GM12878 (cell line): ENCODE results near the gene DYRK1B.

Experiments used
- DPF2 ChIP-seq: fragments of 450-650 bp; IDR thresholded peaks from 2 replicates; pipeline ENCODE4 v1.6.1; 2017; ENCODE audit warnings: mild to moderate bottlenecking
- JUND ChIP-seq: IDR thresholded peaks from 2 replicates; pipeline ENCODE4 v1.6.1; 2012; ENCODE audit warnings: low read depth, mild to moderate bottlenecking, low read length, improper control_type of control experiment, moderate library complexity
- NFIC ChIP-seq: IDR thresholded peaks from 2 replicates; pipeline ENCODE4 v1.6.1; 2012; ENCODE audit warnings: low read depth, mild to moderate bottlenecking, inconsistent platforms, low read length, moderate library complexity
- NR2C1 ChIP-seq: fragments of 450-650 bp; IDR thresholded peaks from 2 replicates; pipeline ENCODE4 v1.6.1; 2017; ENCODE audit warnings: antibody characterized with exemption, mild to moderate bottlenecking, moderate library complexity
- POLR2A ChIP-seq: IDR thresholded peaks from 2 replicates; pipeline ENCODE4 v1.6.1; 2011; ENCODE audit warnings: low read depth, mild to moderate bottlenecking, low read length
- SP1 ChIP-seq: IDR thresholded peaks from one replicate; pipeline ENCODE4 v1.6.1; 2011; ENCODE audit warnings: low read depth, low read length
- TF ChIP-seq, protein P1 (sequence below), 3 experiments: IDR thresholded peaks in 2 of 3; conservative IDR thresholded peaks in 1 of 3; 2 replicates each; pipeline ENCODE4 v1.5.1; 2011; ENCODE audit warnings: low read depth in 3 of 3, low read length in 3 of 3, mild to moderate bottlenecking in 3 of 3, control low read depth in 2 of 3, moderate library complexity in 2 of 3, inconsistent platforms in 1 of 3, mixed read lengths in 1 of 3; ENCODE audit not compliant: control insufficient read depth in 2 of 3, insufficient read depth in 1 of 3; ENCODE audit errors: extremely low read depth in 1 of 3
- TF ChIP-seq, protein P2 (sequence below): fragments of 150-350 bp; IDR thresholded peaks from 2 replicates; pipeline ENCODE4 v1.6.1; 2016; ENCODE audit warnings: low read depth, low read length
- TF ChIP-seq, protein P3 (sequence below): IDR thresholded peaks from 2 replicates; pipeline ENCODE4 v1.6.1; 2012; ENCODE audit warnings: low read depth, low read length, improper control_type of control experiment

DNA sequence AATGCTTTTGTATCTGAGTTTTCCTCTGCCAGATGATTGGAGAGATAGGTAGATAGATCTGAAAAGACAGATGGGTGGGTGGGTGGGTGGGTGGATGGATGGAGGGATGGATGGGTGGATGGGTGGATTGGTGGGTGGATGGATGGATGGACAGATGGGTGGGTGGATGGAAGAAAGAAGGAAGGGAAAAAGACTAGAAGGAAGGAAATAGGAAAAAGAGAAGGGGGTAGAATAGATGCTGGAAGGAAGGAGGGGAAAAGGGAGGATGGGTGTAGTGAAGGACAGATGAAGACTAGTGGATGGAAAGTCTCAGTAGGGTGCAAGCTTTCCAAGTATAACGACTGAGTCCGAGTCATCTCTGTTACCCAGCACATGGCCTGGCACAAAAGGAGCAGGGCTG lies 31.2 kb upstream of the DYRK1B start:
- TF ChIP-seq, protein P1, sequence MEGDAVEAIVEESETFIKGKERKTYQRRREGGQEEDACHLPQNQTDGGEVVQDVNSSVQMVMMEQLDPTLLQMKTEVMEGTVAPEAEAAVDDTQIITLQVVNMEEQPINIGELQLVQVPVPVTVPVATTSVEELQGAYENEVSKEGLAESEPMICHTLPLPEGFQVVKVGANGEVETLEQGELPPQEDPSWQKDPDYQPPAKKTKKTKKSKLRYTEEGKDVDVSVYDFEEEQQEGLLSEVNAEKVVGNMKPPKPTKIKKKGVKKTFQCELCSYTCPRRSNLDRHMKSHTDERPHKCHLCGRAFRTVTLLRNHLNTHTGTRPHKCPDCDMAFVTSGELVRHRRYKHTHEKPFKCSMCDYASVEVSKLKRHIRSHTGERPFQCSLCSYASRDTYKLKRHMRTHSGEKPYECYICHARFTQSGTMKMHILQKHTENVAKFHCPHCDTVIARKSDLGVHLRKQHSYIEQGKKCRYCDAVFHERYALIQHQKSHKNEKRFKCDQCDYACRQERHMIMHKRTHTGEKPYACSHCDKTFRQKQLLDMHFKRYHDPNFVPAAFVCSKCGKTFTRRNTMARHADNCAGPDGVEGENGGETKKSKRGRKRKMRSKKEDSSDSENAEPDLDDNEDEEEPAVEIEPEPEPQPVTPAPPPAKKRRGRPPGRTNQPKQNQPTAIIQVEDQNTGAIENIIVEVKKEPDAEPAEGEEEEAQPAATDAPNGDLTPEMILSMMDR (IDR thresholded peaks at IDR 0.05 in 2 of 3, conservative IDR thresholded peaks at IDR 0.05 in 1 of 3; ENCODE audit: control insufficient read depth in 2 of 3, extremely low read depth in 1 of 3, insufficient read depth in 1 of 3, low read depth in 3 of 3, low read length in 3 of 3): no peak
- TF ChIP-seq JUND (no peak), DPF2 (no peak), NR2C1 (no peak), SP1 (no peak), NFIC (no peak), POLR2A (no peak)
- TF ChIP-seq, protein P2, sequence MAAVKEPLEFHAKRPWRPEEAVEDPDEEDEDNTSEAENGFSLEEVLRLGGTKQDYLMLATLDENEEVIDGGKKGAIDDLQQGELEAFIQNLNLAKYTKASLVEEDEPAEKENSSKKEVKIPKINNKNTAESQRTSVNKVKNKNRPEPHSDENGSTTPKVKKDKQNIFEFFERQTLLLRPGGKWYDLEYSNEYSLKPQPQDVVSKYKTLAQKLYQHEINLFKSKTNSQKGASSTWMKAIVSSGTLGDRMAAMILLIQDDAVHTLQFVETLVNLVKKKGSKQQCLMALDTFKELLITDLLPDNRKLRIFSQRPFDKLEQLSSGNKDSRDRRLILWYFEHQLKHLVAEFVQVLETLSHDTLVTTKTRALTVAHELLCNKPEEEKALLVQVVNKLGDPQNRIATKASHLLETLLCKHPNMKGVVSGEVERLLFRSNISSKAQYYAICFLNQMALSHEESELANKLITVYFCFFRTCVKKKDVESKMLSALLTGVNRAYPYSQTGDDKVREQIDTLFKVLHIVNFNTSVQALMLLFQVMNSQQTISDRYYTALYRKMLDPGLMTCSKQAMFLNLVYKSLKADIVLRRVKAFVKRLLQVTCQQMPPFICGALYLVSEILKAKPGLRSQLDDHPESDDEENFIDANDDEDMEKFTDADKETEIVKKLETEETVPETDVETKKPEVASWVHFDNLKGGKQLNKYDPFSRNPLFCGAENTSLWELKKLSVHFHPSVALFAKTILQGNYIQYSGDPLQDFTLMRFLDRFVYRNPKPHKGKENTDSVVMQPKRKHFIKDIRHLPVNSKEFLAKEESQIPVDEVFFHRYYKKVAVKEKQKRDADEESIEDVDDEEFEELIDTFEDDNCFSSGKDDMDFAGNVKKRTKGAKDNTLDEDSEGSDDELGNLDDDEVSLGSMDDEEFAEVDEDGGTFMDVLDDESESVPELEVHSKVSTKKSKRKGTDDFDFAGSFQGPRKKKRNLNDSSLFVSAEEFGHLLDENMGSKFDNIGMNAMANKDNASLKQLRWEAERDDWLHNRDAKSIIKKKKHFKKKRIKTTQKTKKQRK: no peak
- TF ChIP-seq, protein P3, sequence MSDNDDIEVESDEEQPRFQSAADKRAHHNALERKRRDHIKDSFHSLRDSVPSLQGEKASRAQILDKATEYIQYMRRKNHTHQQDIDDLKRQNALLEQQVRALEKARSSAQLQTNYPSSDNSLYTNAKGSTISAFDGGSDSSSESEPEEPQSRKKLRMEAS: no peak
